ENCODE measurements around the gene ABI1. TPM values are rescaled to one million over a fixed set of nuclear protein-coding genes. Genes with fewer than 3 reads are reported as not detected.
A peak's percentile ranks its signal among the peaks of the same experiment; 100 is the strongest.
"Not testable (repeated sequence)": the region's sequence is repeated elsewhere in the genome, so short reads cannot be mapped to it uniquely, and the experiment has no call there.

Gene ABI1
- 76.7 and 83.5 TPM in 2 replicates for total RNA-seq

DNA sequence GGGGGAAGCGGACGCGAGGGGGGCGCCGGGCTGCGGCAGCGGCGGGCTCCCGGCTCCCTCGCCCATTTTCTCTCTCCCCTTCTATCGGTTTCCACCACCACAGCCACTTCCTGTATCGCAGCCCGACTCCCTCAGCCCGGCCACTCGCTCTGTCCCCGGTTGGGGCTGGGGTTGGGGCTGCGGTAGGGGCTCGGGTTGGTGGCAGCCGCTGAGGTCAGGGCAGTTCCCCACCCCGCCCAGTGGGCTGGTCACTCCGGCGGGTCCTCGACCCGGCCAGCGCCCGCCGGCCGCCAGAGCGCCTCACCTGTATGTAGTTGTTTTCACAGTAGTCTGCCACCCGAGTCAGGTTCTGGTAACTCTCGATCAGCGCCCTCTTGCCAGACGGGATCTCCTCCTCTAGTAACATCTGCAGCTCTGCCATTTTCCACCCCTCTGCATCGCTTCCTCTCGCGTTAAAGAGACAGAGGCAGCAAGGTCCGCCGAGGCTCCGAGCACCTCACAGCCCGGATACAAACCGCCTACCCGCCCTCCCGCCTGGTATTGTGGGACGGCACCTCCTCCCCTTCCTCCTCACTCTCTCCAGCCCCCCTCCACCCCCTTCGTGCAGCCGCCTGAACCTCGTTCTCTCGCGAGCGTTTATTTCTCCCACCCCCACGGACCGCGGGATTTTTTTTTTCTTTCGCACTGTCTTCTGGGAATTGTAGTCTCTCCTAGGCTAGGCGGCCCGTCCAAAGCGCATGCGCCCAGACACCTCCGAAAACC lies at the start of gene ABI1:
ABI1 (minus strand) TSS at position 516 of the 762 bp plus-strand sequence; CDS start at position 421, 95 bp downstream.
- Mint-ChIP-seq H3K9me3 (no peaks in the 10 kb centered on the region), H3K36me3 (ENCODE audit: low read depth) (peaks cover 7% of the 10 kb centered on the region), H3K27ac (peak within 1 kb of the TSS; percentile 98), H3K4me3 (peak within 1 kb of the TSS; percentile 98), H3K27me3 (peaks cover 3% of the 10 kb centered on the region), H3K4me1 (peaks cover 43% of the 10 kb centered on the region)
- TF ChIP-seq, protein P1, sequence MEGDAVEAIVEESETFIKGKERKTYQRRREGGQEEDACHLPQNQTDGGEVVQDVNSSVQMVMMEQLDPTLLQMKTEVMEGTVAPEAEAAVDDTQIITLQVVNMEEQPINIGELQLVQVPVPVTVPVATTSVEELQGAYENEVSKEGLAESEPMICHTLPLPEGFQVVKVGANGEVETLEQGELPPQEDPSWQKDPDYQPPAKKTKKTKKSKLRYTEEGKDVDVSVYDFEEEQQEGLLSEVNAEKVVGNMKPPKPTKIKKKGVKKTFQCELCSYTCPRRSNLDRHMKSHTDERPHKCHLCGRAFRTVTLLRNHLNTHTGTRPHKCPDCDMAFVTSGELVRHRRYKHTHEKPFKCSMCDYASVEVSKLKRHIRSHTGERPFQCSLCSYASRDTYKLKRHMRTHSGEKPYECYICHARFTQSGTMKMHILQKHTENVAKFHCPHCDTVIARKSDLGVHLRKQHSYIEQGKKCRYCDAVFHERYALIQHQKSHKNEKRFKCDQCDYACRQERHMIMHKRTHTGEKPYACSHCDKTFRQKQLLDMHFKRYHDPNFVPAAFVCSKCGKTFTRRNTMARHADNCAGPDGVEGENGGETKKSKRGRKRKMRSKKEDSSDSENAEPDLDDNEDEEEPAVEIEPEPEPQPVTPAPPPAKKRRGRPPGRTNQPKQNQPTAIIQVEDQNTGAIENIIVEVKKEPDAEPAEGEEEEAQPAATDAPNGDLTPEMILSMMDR (IDR thresholded peaks at IDR 0.05), result no peak
- ChIA-PET POLR2A (interaction anchor here (0.5 to 3.3 kb wide), 16 partner anchors 9 to 430 kb away, joined by 3 to 33 read pairs (median 4); partner anchors contain the start of genes APBB1IP and YME1L1), CTCF (interaction anchor here (0.7 to 3.1 kb wide), 10 partner anchors 9 to 660 kb away, joined by 3 to 27 read pairs (median 4); no protein-coding TSS in a partner anchor)
- intact Hi-C loops (cut with micrococcal nuclease), result loop anchor here (1.0 to 5.0 kb wide), 13 partner anchors 22 to 1672 kb away; partner anchors contain the start of genes ANKRD26, APBB1IP, PDSS1 and RAB18
- peak; percentile 90 for ATAC-seq (ENCODE audit: low read depth)
- peak; percentile 87 for DNase-seq

- ChIA-PET POLR2A (no interaction called here), CTCF (no interaction called here)
- Mint-ChIP-seq H3K27me3 (no peaks in the 10 kb centered on the region), H3K27ac (no peak overlapping the region), H3K4me3 (no peak overlapping the region), H3K9me3 (no peaks in the 10 kb centered on the region), H3K4me1 (peaks cover 10% of the 10 kb centered on the region), H3K36me3 (ENCODE audit: low read depth) (no peaks in the 10 kb centered on the region)
- ATAC-seq (ENCODE audit: low read depth) (no peak), DNase-seq (no peak)
- TF ChIP-seq, protein P1 (IDR thresholded peaks at IDR 0.05), result no peak
- intact Hi-C loops (cut with micrococcal nuclease), result no loop called here
Observed at GRCh38 chr10:26909753-26910152, 49.0 kb upstream of the ABI1 start.

GRCh38 chr10:26905253-26905781 lies 44.6 kb upstream of the ABI1 start:
- H3K4me1 Mint-ChIP-seq; POLR2A ChIA-PET; H3K36me3 Mint-ChIP-seq (ENCODE audit: low read depth); H3K9me3 Mint-ChIP-seq; CTCF ChIA-PET; ATAC-seq (ENCODE audit: low read depth); H3K4me3 Mint-ChIP-seq; H3K27ac Mint-ChIP-seq; intact Hi-C loops (cut with micrococcal nuclease); H3K27me3 Mint-ChIP-seq; DNase-seq: not testable (repeated sequence)

- POLR2A ChIA-PET, result interaction anchor here (0.6 kb wide), 1 partner anchor 30 kb away, joined by 14 read pairs; no protein-coding TSS in a partner anchor
- no peak for ATAC-seq (ENCODE audit: low read depth)
- DNase-seq, result no peak
- no peaks in the 10 kb centered on the region for H3K36me3 Mint-ChIP-seq (ENCODE audit: low read depth)
- no peak overlapping the region for H3K27ac Mint-ChIP-seq
- TF ChIP-seq, protein P1 (IDR thresholded peaks at IDR 0.05), result no peak
- peaks cover 2% of the 10 kb centered on the region for H3K9me3 Mint-ChIP-seq
- H3K4me3 Mint-ChIP-seq, result no peak overlapping the region
- intact Hi-C loops (cut with micrococcal nuclease), result no loop called here
- CTCF ChIA-PET, result no interaction called here
- H3K4me1 Mint-ChIP-seq, result no peaks in the 10 kb centered on the region
- H3K27me3 Mint-ChIP-seq, result peaks cover 8% of the 10 kb centered on the region
Observed at GRCh38 chr10:26903431-26904217, 42.9 kb upstream of the ABI1 start.

- DNase-seq; POLR2A ChIA-PET; intact Hi-C loops (cut with micrococcal nuclease); H3K4me1 Mint-ChIP-seq; H3K9me3 Mint-ChIP-seq; H3K36me3 Mint-ChIP-seq (ENCODE audit: low read depth); CTCF ChIA-PET: not testable (repeated sequence)
- H3K27ac Mint-ChIP-seq, result peak overlapping the region; percentile 37
- peak overlapping the region; percentile 13 for H3K4me3 Mint-ChIP-seq
- H3K27me3 Mint-ChIP-seq, result peaks cover 14% of the 10 kb centered on the region
- peak; percentile 77 for ATAC-seq (ENCODE audit: low read depth)
Observed at GRCh38 chr10:26892306-26892923, 31.7 kb upstream of the ABI1 start.

Measured in activated B cell treated with CpG ODN at 0.5 μM for 24 hours (primary cell).